Fibroblast of mammary gland (primary cell): Measurements from ENCODE around the gene RNU5D-1.

Source experiments
- DNase-seq: peaks from one replicate; pipeline ENCODE4 v3.0.0-alpha.2; 2010; ENCODE audit warnings: low read depth
- H3K4me3 ChIP-seq: 2 replicates; pipeline ENCODE4 v1.5.1; 2011; ENCODE audit warnings: low read depth, mild to moderate bottlenecking, low read length, moderate library complexity; ENCODE audit not compliant: control insufficient read depth
- TF ChIP-seq, protein P1 (sequence below): conservative IDR thresholded peaks from 2 replicates; pipeline ENCODE4 v1.5.1; 2011; ENCODE audit warnings: low read depth, low read length, inconsistent platforms; ENCODE audit not compliant: control insufficient read depth, insufficient read depth

The RNU5D-1 gene

GRCh38 chr1:44730741-44731512 lies at the start of gene RNU5D-1:
Gene RNU5D-1, minus strand, starts transcription at chr1:44731170.
- TF ChIP-seq, protein P1, sequence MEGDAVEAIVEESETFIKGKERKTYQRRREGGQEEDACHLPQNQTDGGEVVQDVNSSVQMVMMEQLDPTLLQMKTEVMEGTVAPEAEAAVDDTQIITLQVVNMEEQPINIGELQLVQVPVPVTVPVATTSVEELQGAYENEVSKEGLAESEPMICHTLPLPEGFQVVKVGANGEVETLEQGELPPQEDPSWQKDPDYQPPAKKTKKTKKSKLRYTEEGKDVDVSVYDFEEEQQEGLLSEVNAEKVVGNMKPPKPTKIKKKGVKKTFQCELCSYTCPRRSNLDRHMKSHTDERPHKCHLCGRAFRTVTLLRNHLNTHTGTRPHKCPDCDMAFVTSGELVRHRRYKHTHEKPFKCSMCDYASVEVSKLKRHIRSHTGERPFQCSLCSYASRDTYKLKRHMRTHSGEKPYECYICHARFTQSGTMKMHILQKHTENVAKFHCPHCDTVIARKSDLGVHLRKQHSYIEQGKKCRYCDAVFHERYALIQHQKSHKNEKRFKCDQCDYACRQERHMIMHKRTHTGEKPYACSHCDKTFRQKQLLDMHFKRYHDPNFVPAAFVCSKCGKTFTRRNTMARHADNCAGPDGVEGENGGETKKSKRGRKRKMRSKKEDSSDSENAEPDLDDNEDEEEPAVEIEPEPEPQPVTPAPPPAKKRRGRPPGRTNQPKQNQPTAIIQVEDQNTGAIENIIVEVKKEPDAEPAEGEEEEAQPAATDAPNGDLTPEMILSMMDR = peak; percentile 82
- peak; percentile 97 for DNase-seq
- H3K4me3 ChIP-seq = no peak within 1 kb of the TSS

DNA sequence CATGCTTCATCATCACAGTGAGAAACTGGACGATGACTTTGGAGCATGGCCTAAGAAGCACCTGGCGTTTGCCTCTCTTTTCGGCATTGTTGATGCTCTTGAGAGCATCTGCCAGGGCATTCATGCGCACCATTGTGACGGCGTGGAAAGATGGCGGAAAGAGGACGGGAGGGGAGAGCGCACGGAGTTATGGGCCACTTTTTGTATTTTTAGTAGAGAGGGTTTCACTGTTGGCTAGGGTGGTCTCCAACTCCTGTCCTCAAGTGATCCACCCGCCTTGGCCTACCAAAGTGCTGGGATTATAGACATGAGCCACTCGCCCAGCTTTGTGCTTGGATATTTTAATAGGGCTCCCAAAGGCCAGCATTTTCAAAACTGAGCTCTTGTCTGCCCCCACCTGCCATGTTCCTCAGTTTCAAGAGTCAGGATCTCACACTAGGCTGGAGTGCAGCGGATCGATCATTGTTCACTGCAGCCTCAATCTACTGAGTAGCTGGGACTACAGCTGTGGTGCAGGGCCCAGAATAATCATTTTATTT lies 49.7 kb upstream of the RNU5D-1 start:
- no peak for DNase-seq
- TF ChIP-seq, protein P1 = no peak
- no peak overlapping the region for H3K4me3 ChIP-seq

GRCh38 chr1:44778705-44779576 lies 48.0 kb upstream of the RNU5D-1 start:
- H3K4me3 ChIP-seq = no peak overlapping the region
- TF ChIP-seq, protein P1 = no peak
- DNase-seq = no peak

DNA sequence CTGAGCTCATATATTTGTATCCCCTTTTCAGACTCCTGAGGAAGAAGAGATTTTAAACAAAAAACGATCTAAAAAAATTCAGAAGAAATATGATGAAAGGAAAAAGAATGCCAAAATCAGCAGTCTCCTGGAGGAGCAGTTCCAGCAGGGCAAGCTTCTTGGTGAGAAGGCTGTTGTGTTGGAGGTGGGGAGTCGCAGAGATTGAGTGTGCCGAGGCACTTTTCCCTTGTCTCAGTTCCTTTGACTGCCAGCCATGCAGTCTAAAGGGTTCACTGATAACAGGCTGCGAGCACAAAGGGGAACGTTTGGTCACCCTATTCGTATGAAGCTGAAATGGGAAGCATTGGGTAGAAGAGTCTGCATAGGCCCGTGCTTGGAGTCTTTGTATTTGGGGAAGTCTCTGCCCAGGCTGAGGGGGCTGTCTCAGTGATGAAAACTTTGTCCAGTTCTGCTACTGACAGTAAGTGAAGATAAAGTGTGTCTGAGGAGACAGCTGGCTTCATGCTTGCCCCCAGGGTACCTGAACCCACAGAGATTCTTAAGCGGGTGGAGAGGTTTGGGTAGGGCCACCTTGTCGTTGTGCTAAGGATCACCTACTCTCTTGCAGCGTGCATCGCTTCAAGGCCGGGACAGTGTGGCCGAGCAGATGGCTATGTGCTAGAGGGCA lies 47.1 kb upstream of the RNU5D-1 start:
- H3K4me3 ChIP-seq = peak overlapping the region; percentile 83
- TF ChIP-seq, protein P1 = no peak
- DNase-seq = no peak

- no peak for DNase-seq
- TF ChIP-seq, protein P1 = no peak
- H3K4me3 ChIP-seq = peak overlapping the region; percentile 83
These were observed 46.6 kb upstream of the RNU5D-1 start for GRCh38 chr1:44777547-44777946.

DNA sequence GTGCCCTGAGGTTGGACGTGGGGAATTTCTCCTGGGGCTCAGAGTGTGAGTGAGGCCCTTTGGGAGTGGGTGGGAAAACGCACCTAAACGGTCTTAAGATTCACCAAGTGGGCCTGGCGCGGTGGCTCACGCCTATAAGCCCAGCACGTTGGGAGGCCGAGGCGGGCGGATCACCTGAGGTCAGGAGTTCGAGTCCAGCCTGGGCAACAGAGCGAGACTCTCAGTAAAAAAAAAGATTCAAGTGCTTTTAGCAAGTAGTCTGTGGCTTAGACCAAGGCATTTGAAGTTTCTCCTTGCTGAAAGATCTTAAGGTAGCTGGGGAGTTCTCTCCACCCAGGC lies 45.7 kb upstream of the RNU5D-1 start:
- DNase-seq = no peak
- peak overlapping the region; percentile 83 for H3K4me3 ChIP-seq
- TF ChIP-seq, protein P1 = no peak
